ENCODE data around the gene BMP3.

BMP3 gene

GRCh38 chr4:81084634-81085033 is 54.1 kb downstream of the BMP3 start:
- Histone ChIP-seq H3K27me3 (replicated peaks in 2 of 5; ENCODE audit: control insufficient read depth in 4 of 5, insufficient read depth in 5 of 5, low read length in 4 of 5) (no peaks in the 10 kb centered on the region), H3K4me1 (ENCODE audit: control extremely low read depth in 1 of 4, control insufficient read depth in 4 of 4, insufficient read depth in 4 of 4, low read length in 3 of 4) (no peaks in the 10 kb centered on the region), H3K27ac (ENCODE audit: insufficient read depth in 1 of 2, low read depth in 1 of 2, low read length in 2 of 2, poor library complexity in 1 of 2, severe bottlenecking in 2 of 2) (peak overlapping the region in 1 of 2 experiments; percentile 7), H3K36me3 (ENCODE audit: control insufficient read depth in 4 of 4, insufficient read depth in 4 of 4, low read length in 3 of 4) (peaks cover 0 to 33% (median 10%) of the 10 kb centered on the region in 4 experiments), H3K4me3 (ENCODE audit: control insufficient read depth in 1 of 7, extremely low read depth in 1 of 7, insufficient read depth in 4 of 7, low read depth in 2 of 7, low read length in 6 of 7) (no peak overlapping the region), H3K9me3 (ENCODE audit: control extremely low read depth in 1 of 5, control insufficient read depth in 4 of 5, insufficient read depth in 2 of 5, low read depth in 1 of 5, low read length in 4 of 5) (peaks cover 0 to 7% (median 0%) of the 10 kb centered on the region in 5 experiments)
- CTCF ChIA-PET, result interaction anchor here (0.9 to 2.8 kb wide), 5 partner anchors 14 to 300 kb away, joined by 3 to 8 read pairs (median 4); no protein-coding TSS in a partner anchor
- POLR2A ChIA-PET, result no interaction called here
- no peak for DNase-seq
- WGBS (ENCODE audit: insufficient coverage), result 83% methylated on average over 1 of the region's 3 CpGs

GRCh38 chr4:81085291-81085690 is 54.8 kb downstream of the BMP3 start:
- Histone ChIP-seq H3K9me3 (ENCODE audit: control extremely low read depth in 1 of 5, control insufficient read depth in 4 of 5, insufficient read depth in 2 of 5, low read depth in 1 of 5, low read length in 4 of 5) (peaks cover 0 to 7% (median 0%) of the 10 kb centered on the region in 5 experiments), H3K4me1 (ENCODE audit: control extremely low read depth in 1 of 4, control insufficient read depth in 4 of 4, insufficient read depth in 4 of 4, low read length in 3 of 4) (no peaks in the 10 kb centered on the region), H3K4me3 (ENCODE audit: control insufficient read depth in 1 of 7, extremely low read depth in 1 of 7, insufficient read depth in 4 of 7, low read depth in 2 of 7, low read length in 6 of 7) (no peak overlapping the region), H3K36me3 (ENCODE audit: control insufficient read depth in 4 of 4, insufficient read depth in 4 of 4, low read length in 3 of 4) (peaks cover 0 to 37% (median 10%) of the 10 kb centered on the region in 4 experiments), H3K27ac (ENCODE audit: insufficient read depth in 1 of 2, low read depth in 1 of 2, low read length in 2 of 2, poor library complexity in 1 of 2, severe bottlenecking in 2 of 2) (no peak overlapping the region), H3K27me3 (replicated peaks in 2 of 5; ENCODE audit: control insufficient read depth in 4 of 5, insufficient read depth in 5 of 5, low read length in 4 of 5) (no peaks in the 10 kb centered on the region)
- no peak for DNase-seq
- 50% methylated on average over 1 of the region's 3 CpGs for WGBS (ENCODE audit: insufficient coverage)
- ChIA-PET CTCF (interaction anchor here (0.9 to 2.8 kb wide), 5 partner anchors 15 to 299 kb away, joined by 3 to 11 read pairs (median 7); no protein-coding TSS in a partner anchor), POLR2A (no interaction called here)

- peaks cover 0 to 6% (median 0%) of the 10 kb centered on the region in 5 experiments for H3K9me3 ChIP-seq (ENCODE audit: control extremely low read depth in 1 of 5, control insufficient read depth in 4 of 5, insufficient read depth in 2 of 5, low read depth in 1 of 5, low read length in 4 of 5)
- no peak overlapping the region for H3K4me3 ChIP-seq (ENCODE audit: control insufficient read depth in 1 of 7, extremely low read depth in 1 of 7, insufficient read depth in 4 of 7, low read depth in 2 of 7, low read length in 6 of 7)
- ChIA-PET POLR2A (no interaction called here), CTCF (interaction anchor here (2.6 to 2.8 kb wide), 2 partner anchors 15 to 266 kb away, joined by 7 to 11 read pairs; no protein-coding TSS in a partner anchor)
- H3K4me1 ChIP-seq (ENCODE audit: control extremely low read depth in 1 of 4, control insufficient read depth in 4 of 4, insufficient read depth in 4 of 4, low read length in 3 of 4), result no peaks in the 10 kb centered on the region
- no peak overlapping the region for H3K27ac ChIP-seq (ENCODE audit: insufficient read depth in 1 of 2, low read depth in 1 of 2, low read length in 2 of 2, poor library complexity in 1 of 2, severe bottlenecking in 2 of 2)
- peaks cover 0 to 37% (median 10%) of the 10 kb centered on the region in 4 experiments for H3K36me3 ChIP-seq (ENCODE audit: control insufficient read depth in 4 of 4, insufficient read depth in 4 of 4, low read length in 3 of 4)
- no peak for DNase-seq
- 100% methylated on average over 2 of the region's 3 CpGs for WGBS (ENCODE audit: insufficient coverage)
- no peaks in the 10 kb centered on the region for H3K27me3 ChIP-seq (replicated peaks in 2 of 5; ENCODE audit: control insufficient read depth in 4 of 5, insufficient read depth in 5 of 5, low read length in 4 of 5)
Measured at GRCh38 chr4:81085979-81086378, 55.5 kb downstream of the BMP3 start.

- POLR2A ChIA-PET, result no interaction called here
- WGBS (ENCODE audit: insufficient coverage), result 100% methylated on average over 1 of the region's 2 CpGs
- DNase-seq, result no peak
- peaks cover 0 to 2% (median 0%) of the 10 kb centered on the region in 4 experiments for H3K4me1 ChIP-seq (ENCODE audit: control extremely low read depth in 1 of 4, control insufficient read depth in 4 of 4, insufficient read depth in 4 of 4, low read length in 3 of 4)
- H3K27ac ChIP-seq (ENCODE audit: insufficient read depth in 1 of 2, low read depth in 1 of 2, low read length in 2 of 2, poor library complexity in 1 of 2, severe bottlenecking in 2 of 2), result no peak overlapping the region
- no peaks in the 10 kb centered on the region for H3K27me3 ChIP-seq (replicated peaks in 2 of 5; ENCODE audit: control insufficient read depth in 4 of 5, insufficient read depth in 5 of 5, low read length in 4 of 5)
- H3K4me3 ChIP-seq (ENCODE audit: control insufficient read depth in 1 of 7, extremely low read depth in 1 of 7, insufficient read depth in 4 of 7, low read depth in 2 of 7, low read length in 6 of 7), result no peak overlapping the region
- peaks cover 0 to 59% (median 16%) of the 10 kb centered on the region in 4 experiments for H3K36me3 ChIP-seq (ENCODE audit: control insufficient read depth in 4 of 4, insufficient read depth in 4 of 4, low read length in 3 of 4)
- CTCF ChIA-PET, result interaction anchor here (0.8 to 1.2 kb wide), 5 partner anchors 9 to 276 kb away, joined by 3 to 5 read pairs (median 4); no protein-coding TSS in a partner anchor
- peaks cover 0 to 8% (median 3%) of the 10 kb centered on the region in 5 experiments for H3K9me3 ChIP-seq (ENCODE audit: control extremely low read depth in 1 of 5, control insufficient read depth in 4 of 5, insufficient read depth in 2 of 5, low read depth in 1 of 5, low read length in 4 of 5)
Measured at GRCh38 chr4:81093720-81094401, 63.4 kb downstream of the BMP3 start.

GRCh38 chr4:81095389-81095788 is 64.9 kb downstream of the BMP3 start:
- H3K36me3 ChIP-seq (ENCODE audit: control insufficient read depth in 4 of 4, insufficient read depth in 4 of 4, low read length in 3 of 4), result peaks cover 0 to 49% (median 13%) of the 10 kb centered on the region in 4 experiments
- peaks cover 0 to 8% (median 3%) of the 10 kb centered on the region in 5 experiments for H3K9me3 ChIP-seq (ENCODE audit: control extremely low read depth in 1 of 5, control insufficient read depth in 4 of 5, insufficient read depth in 2 of 5, low read depth in 1 of 5, low read length in 4 of 5)
- H3K4me1 ChIP-seq (ENCODE audit: control extremely low read depth in 1 of 4, control insufficient read depth in 4 of 4, insufficient read depth in 4 of 4, low read length in 3 of 4), result peaks cover 0 to 2% (median 0%) of the 10 kb centered on the region in 4 experiments
- no peaks in the 10 kb centered on the region for H3K27me3 ChIP-seq (replicated peaks in 2 of 5; ENCODE audit: control insufficient read depth in 4 of 5, insufficient read depth in 5 of 5, low read length in 4 of 5)
- H3K27ac ChIP-seq (ENCODE audit: insufficient read depth in 1 of 2, low read depth in 1 of 2, low read length in 2 of 2, poor library complexity in 1 of 2, severe bottlenecking in 2 of 2), result no peak overlapping the region
- ChIA-PET POLR2A (no interaction called here), CTCF (interaction anchor here (1.2 kb wide), 1 partner anchor 257 kb away, joined by 5 read pairs; no protein-coding TSS in a partner anchor)
- no peak overlapping the region for H3K4me3 ChIP-seq (ENCODE audit: control insufficient read depth in 1 of 7, extremely low read depth in 1 of 7, insufficient read depth in 4 of 7, low read depth in 2 of 7, low read length in 6 of 7)
- 94% methylated on average over 2 of the region's 2 CpGs for WGBS (ENCODE audit: insufficient coverage)
- no peak for DNase-seq

GRCh38 chr4:81096566-81096965 is 66.1 kb downstream of the BMP3 start:
- CTCF ChIA-PET, result no interaction called here
- WGBS (ENCODE audit: insufficient coverage), result no CpG with 5 or more reads among the region's 1 CpG
- Histone ChIP-seq H3K27ac (ENCODE audit: insufficient read depth in 1 of 2, low read depth in 1 of 2, low read length in 2 of 2, poor library complexity in 1 of 2, severe bottlenecking in 2 of 2) (no peak overlapping the region), H3K4me3 (ENCODE audit: control insufficient read depth in 1 of 7, extremely low read depth in 1 of 7, insufficient read depth in 4 of 7, low read depth in 2 of 7, low read length in 6 of 7) (no peak overlapping the region), H3K36me3 (ENCODE audit: control insufficient read depth in 4 of 4, insufficient read depth in 4 of 4, low read length in 3 of 4) (peaks cover 0 to 51% (median 12%) of the 10 kb centered on the region in 4 experiments), H3K4me1 (ENCODE audit: control extremely low read depth in 1 of 4, control insufficient read depth in 4 of 4, insufficient read depth in 4 of 4, low read length in 3 of 4) (peaks cover 0 to 2% (median 0%) of the 10 kb centered on the region in 4 experiments), H3K9me3 (ENCODE audit: control extremely low read depth in 1 of 5, control insufficient read depth in 4 of 5, insufficient read depth in 2 of 5, low read depth in 1 of 5, low read length in 4 of 5) (peaks cover 0 to 8% (median 3%) of the 10 kb centered on the region in 5 experiments), H3K27me3 (replicated peaks in 2 of 5; ENCODE audit: control insufficient read depth in 4 of 5, insufficient read depth in 5 of 5, low read length in 4 of 5) (no peaks in the 10 kb centered on the region)
- POLR2A ChIA-PET, result no interaction called here
- DNase-seq, result no peak

GRCh38 chr4:81102107-81102506 is 71.6 kb downstream of the BMP3 start:
- POLR2A ChIA-PET, result no interaction called here
- CTCF ChIA-PET, result interaction anchor here (0.7 to 1.4 kb wide), 4 partner anchors 8 to 318 kb away, joined by 3 read pairs; no protein-coding TSS in a partner anchor

More at GRCh38 chr4:81102107-81102506, 71.6 kb downstream of the BMP3 start:
- Histone ChIP-seq H3K27ac (ENCODE audit: insufficient read depth in 1 of 2, low read depth in 1 of 2, low read length in 2 of 2, poor library complexity in 1 of 2, severe bottlenecking in 2 of 2) (no peak overlapping the region), H3K9me3 (ENCODE audit: control extremely low read depth in 1 of 5, control insufficient read depth in 4 of 5, insufficient read depth in 2 of 5, low read depth in 1 of 5, low read length in 4 of 5) (peaks cover 0 to 8% (median 3%) of the 10 kb centered on the region in 5 experiments), H3K36me3 (ENCODE audit: control insufficient read depth in 4 of 4, insufficient read depth in 4 of 4, low read length in 3 of 4) (peaks cover 0 to 62% (median 8%) of the 10 kb centered on the region in 4 experiments), H3K4me1 (ENCODE audit: control extremely low read depth in 1 of 4, control insufficient read depth in 4 of 4, insufficient read depth in 4 of 4, low read length in 3 of 4) (peaks cover 0 to 2% (median under 1%) of the 10 kb centered on the region in 4 experiments), H3K27me3 (replicated peaks in 2 of 5; ENCODE audit: control insufficient read depth in 4 of 5, insufficient read depth in 5 of 5, low read length in 4 of 5) (no peaks in the 10 kb centered on the region), H3K4me3 (ENCODE audit: control insufficient read depth in 1 of 7, extremely low read depth in 1 of 7, insufficient read depth in 4 of 7, low read depth in 2 of 7, low read length in 6 of 7) (no peak overlapping the region)
- no peak for DNase-seq
